A549 (cell line): ENCODE data around the gene OLIG3.

Experiments used
- CTCF ChIP-seq: fragments of >200 bp; sonication (Bioruptor Twin); formaldehyde crosslinking; IDR thresholded peaks from 3 replicates; pipeline ENCODE4 v1.5.1; 2016
- EHMT2 ChIP-seq: fragments of 200-600 bp; sonication (generic); IDR thresholded peaks from 2 replicates; pipeline ENCODE4 v1.6.1; 2016; ENCODE audit warnings: antibody characterized with exemption, low read depth, mild to moderate bottlenecking, moderate library complexity
- EP300 ChIP-seq, 2 experiments: fragments of >200 bp; sonication (Bioruptor Twin); formaldehyde crosslinking; IDR thresholded peaks; 2 replicates in 1 of 2; 3 replicates in 1 of 2; pipeline ENCODE4 v1.6.1; 2016 to 2017
- FOSB ChIP-seq: fragments of 250-450 bp; sonication (Bioruptor Pico); IDR thresholded peaks from 2 replicates; pipeline ENCODE4 v1.5.0; 2020; ENCODE audit warnings: mild to moderate bottlenecking, moderate library complexity
- FOSL2 ChIP-seq, 2 experiments: fragments of 450-650 bp in 1 of 2; fragments of >200 bp in 1 of 2; sonication (Bioruptor Twin) in 1 of 2; formaldehyde crosslinking; IDR thresholded peaks; 2 replicates each; pipeline versions ENCODE4 v1.5.0 to v1.6.1; 2016 to 2020; ENCODE audit warnings: mild to moderate bottlenecking in 1 of 2, moderate library complexity in 1 of 2
- GATA3 ChIP-seq: IDR thresholded peaks from 2 replicates; pipeline ENCODE4 v1.6.1; 2012; ENCODE audit warnings: borderline replicate concordance
- HOXB13 ChIP-seq: fragments of 250-450 bp; sonication (Bioruptor Pico); IDR thresholded peaks from 2 replicates; pipeline ENCODE4 v1.5.0; 2020; ENCODE audit warnings: low read depth, mild to moderate bottlenecking, moderate library complexity
- JUN ChIP-seq, 2 experiments: fragments of >200 bp; sonication (Bioruptor Twin); formaldehyde crosslinking; IDR thresholded peaks; 2 replicates in 1 of 2; 3 replicates in 1 of 2; pipeline ENCODE4 v1.6.1; 2016 to 2017
- MAFK ChIP-seq: fragments of 450-650 bp; IDR thresholded peaks from 2 replicates; pipeline ENCODE4 v1.6.1; 2014; ENCODE audit not compliant: partially characterized antibody
- MAX ChIP-seq: IDR thresholded peaks from 2 replicates; pipeline ENCODE4 v1.6.1; 2012
- NFE2L2 ChIP-seq: fragments of 150-350 bp; conservative IDR thresholded peaks from 2 replicates; pipeline ENCODE4 v1.6.1; 2014; ENCODE audit warnings: low read length
- RAD21 ChIP-seq, 2 experiments: fragments of >200 bp in 1 of 2; sonication (Bioruptor Twin) in 1 of 2; formaldehyde crosslinking in 1 of 2; IDR thresholded peaks in 1 of 2; conservative IDR thresholded peaks in 1 of 2; 2 replicates in 1 of 2; 3 replicates in 1 of 2; pipeline ENCODE4 v1.6.1; 2012 to 2018; ENCODE audit warnings: inconsistent platforms in 1 of 2
- REST ChIP-seq: fragments of 200-600 bp; sonication (generic); IDR thresholded peaks from 2 replicates; pipeline ENCODE4 v1.6.1; 2016; ENCODE audit warnings: antibody characterized with exemption, mild to moderate bottlenecking, moderate library complexity
- USF2 ChIP-seq: fragments of 450-650 bp; IDR thresholded peaks from 2 replicates; pipeline ENCODE4 v1.6.1; 2014; ENCODE audit warnings: antibody characterized with exemption

GRCh38 chr6:137480431-137480830 is 13.8 kb downstream of the OLIG3 start:
- TF ChIP-seq EP300 (IDR thresholded peaks at IDR 0.05) (no peak), CTCF (no peak), FOSL2 (IDR thresholded peaks at IDR 0.05) (no peak), FOSL2 (CRISPR knock-in tag; IDR thresholded peaks at IDR 0.05) (no peak), RAD21 (conservative IDR thresholded peaks at IDR 0.05 in 1 of 2, IDR thresholded peaks at IDR 0.05 in 1 of 2) (no peak), JUN (IDR thresholded peaks at IDR 0.05) (no peak), NFE2L2 (no peak), HOXB13 (CRISPR knock-in tag) (no peak), MAFK (no peak), EHMT2 (no peak), GATA3 (no peak), USF2 (no peak), MAX (no peak), FOSB (CRISPR knock-in tag) (no peak), REST (no peak)
